ENCODE data around the gene ATG4C.

- TF ChIP-seq, protein P1, sequence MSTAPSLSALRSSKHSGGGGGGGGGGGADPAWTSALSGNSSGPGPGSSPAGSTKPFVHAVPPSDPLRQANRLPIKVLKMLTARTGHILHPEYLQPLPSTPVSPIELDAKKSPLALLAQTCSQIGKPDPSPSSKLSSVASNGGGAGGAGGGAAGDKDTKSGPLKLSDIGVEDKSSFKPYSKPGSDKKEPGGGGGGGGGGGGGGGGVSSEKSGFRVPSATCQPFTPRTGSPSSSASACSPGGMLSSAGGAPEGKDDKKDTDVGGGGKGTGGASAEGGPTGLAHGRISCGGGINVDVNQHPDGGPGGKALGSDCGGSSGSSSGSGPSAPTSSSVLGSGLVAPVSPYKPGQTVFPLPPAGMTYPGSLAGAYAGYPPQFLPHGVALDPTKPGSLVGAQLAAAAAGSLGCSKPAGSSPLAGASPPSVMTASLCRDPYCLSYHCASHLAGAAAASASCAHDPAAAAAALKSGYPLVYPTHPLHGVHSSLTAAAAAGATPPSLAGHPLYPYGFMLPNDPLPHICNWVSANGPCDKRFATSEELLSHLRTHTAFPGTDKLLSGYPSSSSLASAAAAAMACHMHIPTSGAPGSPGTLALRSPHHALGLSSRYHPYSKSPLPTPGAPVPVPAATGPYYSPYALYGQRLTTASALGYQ (CRISPR knock-in tag; IDR thresholded peaks at IDR 0.05): no peak
- TF ChIP-seq MZF1 (CRISPR knock-in tag; IDR thresholded peaks at IDR 0.05; ENCODE audit: borderline replicate concordance) (no peak), ZNF597 (CRISPR knock-in tag; IDR thresholded peaks at IDR 0.05) (no peak)
Observed at GRCh38 chr1:62844030-62844429, 60.1 kb downstream of the ATG4C start.
